A673 (cell line): ENCODE data around the gene MALAT1. TPM values are rescaled to one million over a fixed set of nuclear protein-coding genes. Genes with fewer than 3 reads are reported as not detected.

Experiments used
- BruUV-seq: library from RNA; stranded (reverse); fragments of 400-500 nt; replicated peaks from 2 replicates; lab custom pipeline; 2021; lab: Mats Ljungman, UMichigan
- CTCF ChIA-PET: fragments of 300-600 bp; sonication (Branson Sonifier 250); formaldehyde crosslinking; loops from one replicate; lab custom pipeline; 2022; ENCODE audit warnings: antibody characterized with exemption; lab: Charles Lee
- POLR2A ChIA-PET: fragments of 300-600 bp; sonication (Branson Sonifier 250); formaldehyde crosslinking; loops from one replicate; lab custom pipeline; 2022; ENCODE audit warnings: antibody characterized with exemption; ENCODE audit not compliant: low non-redundant PET; lab: Charles Lee
- DNase-seq: peaks from one replicate; pipeline ENCODE4 v3.0.0-alpha.2; 2015; ENCODE audit warnings: low spot score
- H3K27ac ChIP-seq: fragments of 200-600 bp; sonication (generic); 2 replicates; pipeline ENCODE4 v1.5.1; 2016; ENCODE audit warnings: mixed run types, low read depth, mild to moderate bottlenecking, mixed read lengths, antibody characterized with exemption, low read length; ENCODE audit not compliant: poor library complexity, severe bottlenecking
- H3K27me3 ChIP-seq: fragments of 200-600 bp; sonication (generic); replicated peaks from 2 replicates; pipeline ENCODE4 v1.6.1; 2017; ENCODE audit warnings: mixed run types, low read depth, mild to moderate bottlenecking, mixed read lengths, antibody characterized with exemption, low read length; ENCODE audit not compliant: insufficient read depth, poor library complexity
- H3K36me3 ChIP-seq: fragments of 200-600 bp; sonication (generic); 2 replicates; pipeline ENCODE4 v1.6.1; 2016; ENCODE audit warnings: mixed run types, mild to moderate bottlenecking, mixed read lengths, antibody characterized with exemption, low read length; ENCODE audit not compliant: insufficient read depth, poor library complexity, severe bottlenecking
- H3K4me1 ChIP-seq: fragments of 200-600 bp; sonication (generic); 2 replicates; pipeline ENCODE4 v1.6.1; 2017; ENCODE audit warnings: mixed run types, mild to moderate bottlenecking, mixed read lengths, antibody characterized with exemption, low read length; ENCODE audit not compliant: insufficient read depth, poor library complexity, severe bottlenecking
- H3K4me3 ChIP-seq: fragments of 200-600 bp; sonication (generic); 2 replicates; pipeline ENCODE4 v1.5.1; 2016; ENCODE audit warnings: low read depth, mixed run types, mild to moderate bottlenecking, mixed read lengths, low read length; ENCODE audit not compliant: poor library complexity, severe bottlenecking
- H3K9me3 ChIP-seq: fragments of 200-600 bp; sonication (generic); 2 replicates; pipeline ENCODE4 v1.6.1; 2016; ENCODE audit warnings: mixed run types, low read depth, mild to moderate bottlenecking, mixed read lengths, antibody characterized with exemption, low read length; ENCODE audit not compliant: poor library complexity, severe bottlenecking
- CTCF ChIP-seq: fragments of 300-800, 200-600 bp; sonication (generic); conservative IDR thresholded peaks from 2 replicates; pipeline ENCODE4 v1.5.1; 2017; ENCODE audit warnings: low read depth, mild to moderate bottlenecking, antibody characterized with exemption, low read length, moderate library complexity, mixed read lengths
- EZH2 ChIP-seq: fragments of 200-600 bp; sonication (generic); IDR thresholded peaks from 2 replicates; pipeline ENCODE4 v1.6.1; 2017; ENCODE audit warnings: borderline replicate concordance, low read depth, mild to moderate bottlenecking, mixed read lengths, antibody characterized with exemption, low read length; ENCODE audit not compliant: poor library complexity, severe bottlenecking
- intact Hi-C: fragments of 100-400 bp; cut with micrococcal nuclease; formaldehyde crosslinking; loops from one replicate; pipeline ENCODE4 v1.10.0; 2022; ENCODE audit not compliant: unreplicated experiment
- total RNA-seq: library from RNA; stranded (reverse); gene quantifications from 2 replicates; pipeline ENCODE4 v1.2.3, GENCODE V29; 2021

Gene MALAT1
- total RNA-seq, 1 experiment from 2014 or later = 4,586 TPM

- TF ChIP-seq CTCF (no peak), EZH2 (no peak)
- no peaks in the 10 kb centered on the region for H3K27me3 ChIP-seq
- no peak for DNase-seq
- BruUV-seq = no TSS peak
- no peak overlapping the region for H3K27ac ChIP-seq
- H3K9me3 ChIP-seq = no peaks in the 10 kb centered on the region
- H3K36me3 ChIP-seq = no peaks in the 10 kb centered on the region
- no peak overlapping the region for H3K4me3 ChIP-seq
- CTCF ChIA-PET = no interaction called here
- POLR2A ChIA-PET = no interaction called here
- peaks cover 17% of the 10 kb centered on the region for H3K4me1 ChIP-seq
- intact Hi-C loops = no loop called here
These were observed 25.5 kb upstream of the MALAT1 start for GRCh38 chr11:65473278-65473860.

- ChIA-PET CTCF (no interaction called here), POLR2A (no interaction called here)
- Histone ChIP-seq H3K4me1 (peaks cover 28% of the 10 kb centered on the region), H3K36me3 (no peaks in the 10 kb centered on the region), H3K27me3 (no peaks in the 10 kb centered on the region), H3K27ac (no peak overlapping the region), H3K9me3 (no peaks in the 10 kb centered on the region), H3K4me3 (no peak overlapping the region)
- TF ChIP-seq EZH2 (no peak), CTCF (no peak)
- intact Hi-C loops = no loop called here
- no peak for DNase-seq
- BruUV-seq = TSS peak; percentile 3
These were observed 24.0 kb upstream of the MALAT1 start for GRCh38 chr11:65474864-65475263.

- DNase-seq = no peak
- intact Hi-C loops = loop anchor here (2.0 kb wide), 1 partner anchor 54 kb away; the partner anchor contains the start of gene NEAT1
- H3K9me3 ChIP-seq = no peaks in the 10 kb centered on the region
- H3K4me1 ChIP-seq = peaks cover 27% of the 10 kb centered on the region
- BruUV-seq = TSS peak; percentile 94
- H3K27me3 ChIP-seq = no peaks in the 10 kb centered on the region
- H3K4me3 ChIP-seq = peak overlapping the region; percentile 68
- H3K36me3 ChIP-seq = no peaks in the 10 kb centered on the region
- no peak for TF ChIP-seq EZH2
- TF ChIP-seq CTCF = no peak
- POLR2A ChIA-PET = interaction anchor here (0.6 to 1.2 kb wide), 4 partner anchors 22 to 122 kb away, joined by 3 to 10 read pairs (median 3); partner anchors contain the start of genes MALAT1 and TIGD3
- CTCF ChIA-PET = interaction anchor here (0.9 kb wide), 1 partner anchor 31 kb away, joined by 4 read pairs; no protein-coding TSS in a partner anchor
- H3K27ac ChIP-seq = peak overlapping the region; percentile 96
These were observed 22.2 kb upstream of the MALAT1 start for GRCh38 chr11:65476632-65477148.
